Right renal pelvis (tissue), 4 donors: ENCODE measurements around the gene ACTR1A. TPM values are rescaled to one million over a fixed set of nuclear protein-coding genes. Genes with fewer than 3 reads are reported as not detected.

Experiments
- DNase-seq, 4 donors: peaks; one replicate each; pipeline ENCODE4 v3.0.0-alpha.2; 2013; ENCODE audit warnings: low read depth in 4 of 4, low spot score in 3 of 4, missing footprints in 1 of 4
- polyA plus RNA-seq, 4 donors: library from polyadenylated mRNA; unstranded; fragments of 120-200 nt; gene quantifications; one replicate each; pipeline ENCODE4 v1.2.1, GENCODE V29; 2013; ENCODE audit not compliant: insufficient read length in 4 of 4

The ACTR1A gene
- polyA plus RNA-seq, 4 donors, result 88.4 to 94.3 (median 91.7) TPM

DNA sequence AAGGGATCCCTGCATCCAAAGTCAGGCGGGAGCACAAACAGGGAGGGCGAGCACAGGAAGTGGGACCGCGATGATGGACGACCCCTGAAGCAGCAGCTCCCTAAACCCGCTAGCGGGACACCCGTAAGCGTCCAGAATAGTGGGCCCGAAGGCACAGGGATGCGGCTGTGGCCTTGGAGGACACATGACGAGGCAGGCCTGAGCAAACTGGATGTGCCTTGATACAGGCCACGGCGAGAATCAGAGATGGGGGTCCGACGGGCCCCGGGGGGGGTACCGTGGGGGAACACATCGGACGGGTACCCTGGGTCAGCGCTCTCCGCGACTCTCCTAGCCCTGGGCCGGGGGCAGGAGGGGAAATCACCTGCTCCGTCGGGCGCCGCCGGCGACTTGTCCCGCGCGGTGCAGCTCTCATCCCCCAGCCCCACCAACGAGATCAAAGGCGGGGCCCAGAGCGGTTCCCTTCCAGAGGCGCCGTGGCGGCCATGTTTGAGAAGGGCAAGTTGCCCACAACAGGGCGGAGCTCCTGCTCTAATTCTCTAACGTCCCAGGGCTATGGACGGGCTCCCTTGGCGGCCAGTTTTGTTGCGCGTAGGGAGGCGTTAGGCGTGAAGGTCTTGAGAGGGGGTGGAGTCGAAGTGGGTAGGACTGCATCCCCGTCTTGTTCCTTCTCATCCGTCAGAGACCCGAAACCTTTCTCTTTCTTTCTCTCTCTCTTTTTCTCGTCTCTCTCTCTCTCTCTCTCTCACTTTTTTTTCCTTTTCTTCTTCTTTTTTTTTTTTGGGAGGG lies 70.2 kb downstream of the ACTR1A start, which contains the start of gene CUEDC2:
CUEDC2 (minus strand) TSS at position 413 of the 789 bp plus-strand sequence. CDS start 7,386 bp downstream, outside the sequence.
- DNase-seq, result peak; percentile 96 to 98 (median 96)

DNA sequence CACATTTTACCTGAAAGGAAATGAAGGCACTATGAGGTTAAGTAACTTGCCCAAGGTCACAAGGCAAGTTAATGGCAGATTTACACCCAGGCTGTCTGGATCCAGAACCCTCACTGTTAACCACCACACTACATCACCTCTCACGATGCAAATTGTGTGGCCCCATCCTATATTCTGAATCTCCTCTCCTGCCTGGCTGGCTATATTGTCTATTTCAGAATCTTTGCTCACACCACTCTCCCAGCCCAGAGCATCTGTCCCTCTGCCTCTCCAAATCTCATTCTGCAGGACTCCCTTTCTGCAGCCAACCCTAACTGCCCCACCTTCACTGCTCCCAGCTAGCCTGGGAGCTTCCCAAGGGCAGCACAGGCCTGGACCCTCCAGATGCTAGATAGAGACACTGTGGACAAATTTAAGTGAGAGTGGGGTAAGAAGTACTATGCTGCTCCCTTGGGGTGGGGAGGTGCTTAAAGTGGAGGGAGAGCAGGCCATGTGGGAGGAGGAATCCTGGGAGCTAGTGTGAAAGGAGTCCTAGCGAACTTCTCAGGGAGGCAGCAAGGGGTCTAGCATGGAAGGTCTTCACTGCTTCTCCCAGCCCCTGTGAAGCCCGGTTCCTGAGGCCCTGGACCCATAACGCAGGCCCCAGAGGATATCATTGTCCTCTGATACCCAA lies 70.9 kb downstream of the ACTR1A start:
- DNase-seq, result no peak

DNA sequence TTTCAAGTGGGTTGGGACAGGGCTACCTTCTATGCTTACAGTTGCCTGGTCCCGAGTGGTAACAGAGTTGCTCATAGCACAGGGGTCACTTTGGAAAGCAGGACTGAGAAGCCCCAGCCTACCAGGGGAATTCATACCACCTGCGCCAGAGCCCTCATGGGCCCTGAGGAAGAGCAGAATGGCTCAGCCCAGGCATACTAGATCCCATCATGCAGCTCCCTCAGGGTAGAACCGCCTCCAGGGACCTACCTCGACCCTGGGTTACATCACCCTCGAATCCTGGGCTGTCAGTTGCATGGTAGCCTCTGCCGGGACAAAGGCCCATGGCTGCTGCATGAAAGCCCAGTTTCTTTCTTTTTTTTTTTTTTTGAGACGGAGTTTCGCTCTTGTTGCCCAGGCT lies 73.0 kb downstream of the ACTR1A start:
- no peak for DNase-seq

Other genes starting within 250 kb of the ACTR1A start
- gene NFKB2, start 107.0 kb downstream of the ACTR1A start, polyA plus RNA-seq, result 10 to 100 TPM; 17.6 to 24.7 (median 18.7) TPM
- gene PSD, start 83.9 kb downstream of the ACTR1A start, polyA plus RNA-seq, result 10 to 100 TPM in 1 of 4 donors, 1 to 10 TPM in 3; 7.3 to 13.6 (median 9.3) TPM
- gene FBXL15, start 81.9 kb downstream of the ACTR1A start, polyA plus RNA-seq, result 10 to 100 TPM in 1 of 4 donors, 1 to 10 TPM in 3; 6.3 to 17.2 (median 7.1) TPM
- 100 to 1,000 TPM in 1 of 4 donors, 10 to 100 TPM in 3; 78.0 to 101 (median 83.2) TPM for gene CUEDC2, start 70.1 kb downstream of the ACTR1A start, polyA plus RNA-seq
- gene C10orf95, start 51.2 kb downstream of the ACTR1A start, polyA plus RNA-seq, result 1 to 10 TPM in 2 of 4 donors, under 1 TPM in 2; 0.58 to 1.3 (median 0.83) TPM
- 10 to 100 TPM; 26.4 to 32.0 (median 30.3) TPM for gene SUFU, start 1.3 kb upstream of the ACTR1A start, polyA plus RNA-seq
- 100 to 1,000 TPM; 135 to 143 (median 136) TPM for gene TRIM8, start 141.8 kb upstream of the ACTR1A start, polyA plus RNA-seq
- 10 to 100 TPM; 28.6 to 32.5 (median 31.0) TPM for gene ARL3, start 211.7 kb upstream of the ACTR1A start, polyA plus RNA-seq
- gene SFXN2, start 211.9 kb upstream of the ACTR1A start, polyA plus RNA-seq, result 10 to 100 TPM; 47.7 to 62.7 (median 49.0) TPM
- gene WBP1L, start 241.2 kb upstream of the ACTR1A start, polyA plus RNA-seq, result 10 to 100 TPM; 44.0 to 51.3 (median 48.0) TPM